HepG2 (cell line): ENCODE measurements around the gene ORM1. TPM values are rescaled to one million over a fixed set of nuclear protein-coding genes. Genes with fewer than 3 reads are reported as not detected.

ENCODE experiments used
- ATAC-seq: fragments of 200-7000 bp; cut with Tn5 transposase; 3 replicates; pipeline ENCODE4 v1.9.1; 2020; ENCODE audit warnings: mild to moderate bottlenecking, moderate library complexity
- BruUV-seq: library from RNA; stranded (reverse); fragments of 400-500 nt; replicated peaks from 2 replicates; lab custom pipeline; 2021; lab: Mats Ljungman, UMichigan
- CTCF ChIA-PET: fragments of 300-600 bp; formaldehyde crosslinking; extraction: SDS; loops from one replicate; lab custom pipeline; 2021; ENCODE audit warnings: low total read pairs, inconsistent platforms, low intra/inter-chr PET ratio; lab: Yijun Ruan, JAX
- POLR2A ChIA-PET: fragments of 350-600 bp; sonication (Branson Sonifier 250); formaldehyde crosslinking; loops from one replicate; lab custom pipeline; 2020; ENCODE audit warnings: antibody characterized with exemption, inconsistent platforms; lab: Yijun Ruan, JAX
- DNase-seq: peaks from one replicate; pipeline ENCODE4 v3.0.0-alpha.2; 2015; ENCODE audit warnings: low spot score
- FAIRE-seq: peaks from 3 replicates; lab custom pipeline; 2011; peaks lifted over from hg19 to GRCh38; lab: Jason Lieb, UNC
- H2AFZ ChIP-seq: one replicate; pipeline ENCODE4 v1.6.1; 2011; ENCODE audit warnings: low read length, inconsistent platforms
- H3K27ac ChIP-seq: fragments of 300-600 bp; 3 replicates; pipeline ENCODE4 v1.8.0; 2011; ENCODE audit warnings: mixed run types, mild to moderate bottlenecking, mixed read lengths, low read length, inconsistent platforms; ENCODE audit not compliant: insufficient read depth; ENCODE audit errors: extremely low read length
- H3K27me3 ChIP-seq, 2 experiments: fragments of 200-600 bp in 1 of 2; 2 replicates in 1 of 2; 3 replicates in 1 of 2; pipeline versions ENCODE4 v1.6.0 to v1.8.0; 2011; ENCODE audit warnings: low read length in 2 of 2, mild to moderate bottlenecking in 2 of 2, moderate library complexity in 2 of 2, inconsistent platforms in 1 of 2; ENCODE audit not compliant: insufficient read depth in 2 of 2, control insufficient read depth in 1 of 2
- H3K36me3 ChIP-seq, 2 experiments: fragments of 200-600 bp in 1 of 2; replicated peaks in 1 of 2; 2 replicates in 1 of 2; 3 replicates in 1 of 2; pipeline versions ENCODE4 v1.5.1 to v1.8.0; 2011; ENCODE audit warnings: low read length in 2 of 2, inconsistent platforms in 1 of 2; ENCODE audit not compliant: insufficient read depth in 2 of 2, control insufficient read depth in 1 of 2
- H3K4me1 ChIP-seq: 2 replicates; pipeline ENCODE4 v1.5.1; 2012; ENCODE audit warnings: low read length, inconsistent platforms; ENCODE audit not compliant: insufficient read depth
- H3K4me2 ChIP-seq: 2 replicates; pipeline ENCODE4 v1.6.0; 2011; ENCODE audit warnings: low read depth, low read length, inconsistent platforms
- H3K4me3 ChIP-seq, 3 experiments: fragments of 200-600 bp in 1 of 3; sonication (generic), shearing (Covaris generic) in 1 of 3; replicated peaks in 1 of 3; 2 replicates each; pipeline ENCODE4 v1.5.1; 2011 to 2016; ENCODE audit warnings: low read length in 3 of 3, inconsistent platforms in 2 of 3, low read depth in 2 of 3, mild to moderate bottlenecking in 2 of 3, control low read depth in 1 of 3, mixed read lengths in 1 of 3; ENCODE audit not compliant: insufficient read depth in 1 of 3
- H3K79me2 ChIP-seq: one replicate; pipeline ENCODE4 v1.6.1; 2011; ENCODE audit warnings: low read length, inconsistent platforms; ENCODE audit not compliant: insufficient read depth
- H3K9ac ChIP-seq: 2 replicates; pipeline ENCODE4 v1.6.0; 2011; ENCODE audit warnings: mild to moderate bottlenecking, low read depth, low read length, inconsistent platforms; ENCODE audit not compliant: insufficient read depth
- H3K9me3 ChIP-seq: 2 replicates; pipeline ENCODE4 v1.5.1; 2012; ENCODE audit warnings: mild to moderate bottlenecking, low read length
- H4K20me1 ChIP-seq: 2 replicates; pipeline ENCODE4 v1.6.0; 2011; ENCODE audit warnings: inconsistent platforms, mild to moderate bottlenecking, low read length, moderate library complexity; ENCODE audit not compliant: insufficient read depth
- AGO2 ChIP-seq: fragments of 200-400 bp; formaldehyde crosslinking; optimal IDR thresholded peaks from 2 replicates; pipeline ENCODE3; 2017; ENCODE audit warnings: mild to moderate bottlenecking, low read depth, low read length, moderate library complexity
- KAT7 ChIP-seq: IDR thresholded peaks from 2 replicates; pipeline ENCODE4 v1.6.1; 2018; ENCODE audit warnings: borderline replicate concordance, missing compliant biosample characterization
- LCORL ChIP-seq, 2 experiments: fragments of 450-650 bp in 1 of 2; sonication (generic) in 1 of 2; formaldehyde crosslinking in 1 of 2; IDR thresholded peaks; 2 replicates each; pipeline versions ENCODE4 v1.5.0 to v1.6.1; 2017 to 2020; ENCODE audit warnings: antibody characterized with exemption in 1 of 2, missing genetic modification reagents in 1 of 2
- POLR2G ChIP-seq: fragments of 200-400 bp; formaldehyde crosslinking; IDR thresholded peaks from 2 replicates; pipeline ENCODE4 v1.6.1; 2018; ENCODE audit warnings: mild to moderate bottlenecking, low read depth, low read length, moderate library complexity
- ZNF225 ChIP-seq: sonication (generic); formaldehyde crosslinking; IDR thresholded peaks from 2 replicates; pipeline ENCODE4 v1.4.0; 2020; ENCODE audit warnings: mild to moderate bottlenecking, missing genetic modification reagents
- ZNF629 ChIP-seq: sonication (generic); formaldehyde crosslinking; conservative IDR thresholded peaks from 2 replicates; pipeline ENCODE4 v1.5.0; 2020; ENCODE audit warnings: missing genetic modification reagents
- WGBS: methylation state at CpG from one replicate; pipeline ENCODE4 v1.1.6; 2017; ENCODE audit warnings: low lambda C conversion rate; 5-methylcytosine and 5-hydroxymethylcytosine counted together
- in situ Hi-C: cut with HindIII; loops from 2 replicates; pipeline ENCODE4 v1.10.0; 2017; ENCODE audit warnings: low pct_unique_long_range_greater_than_20kb; ENCODE audit not compliant: extremely low pct_ligation_motif_present
- intact Hi-C: fragments of 100-400 bp; cut with micrococcal nuclease; formaldehyde crosslinking; loops from one replicate; pipeline ENCODE4 v1.10.0; 2022; ENCODE audit not compliant: unreplicated experiment
- polyA plus RNA-seq, 8 experiments: library from polyadenylated mRNA; depleted of rRNA in 3 of 8; stranded (reverse) in 7 of 8; unstranded in 1 of 8; fragments of >200 nt; fragmentation: Illumina TruSeq in 4 of 8; extraction: Trizol in 4 of 8; gene quantifications; 2 replicates each; pipeline versions ENCODE4 v1.2.1 to v1.2.3, GENCODE V29; 2011 to 2016; ENCODE audit warnings: low read depth in 4 of 8, missing spikeins in 1 of 8, mixed read lengths in 1 of 8; ENCODE audit not compliant: insufficient read depth in 1 of 8
- total RNA-seq, 5 experiments: library from RNA; depleted of rRNA; stranded (reverse); fragments of >200 nt; fragmentation: Illumina TruSeq; extraction: Trizol; gene quantifications; 2 replicates each; pipeline ENCODE4 v1.2.3, GENCODE V29; 2016; ENCODE audit warnings: low read depth in 1 of 5

ORM1 gene
- total and polyA plus RNA-seq, 2 of the 13 experiments (the other 11 are each of a cell fraction or from before 2014, with no cell fraction given), result 699 to 1,180 TPM

DNA sequence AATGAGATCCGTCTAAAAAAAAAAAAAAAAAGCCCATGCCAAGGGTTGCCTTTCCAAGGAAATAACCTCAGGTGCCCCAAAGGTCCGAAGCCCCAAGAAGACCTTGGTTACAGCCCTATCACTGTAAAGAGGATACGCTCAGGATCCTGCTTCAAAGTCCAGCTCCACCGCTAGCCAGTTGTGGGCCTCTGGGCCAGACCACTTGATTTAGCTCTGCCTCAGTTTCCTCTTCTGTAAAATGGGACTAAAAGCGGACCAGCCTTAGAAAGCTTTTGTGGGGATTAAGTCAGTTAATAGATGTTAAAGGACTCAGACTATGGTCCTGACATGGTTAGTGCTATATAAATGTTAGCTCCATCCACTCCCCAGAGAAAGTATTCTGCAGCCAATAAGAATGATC, 48.7 kb upstream of the ORM1 start:
- Histone ChIP-seq H3K27ac (no peak overlapping the region), H3K9me3 (no peaks in the 10 kb centered on the region), H3K79me2 (no peaks in the 10 kb centered on the region), H3K27me3 (no peaks in the 10 kb centered on the region), H3K4me2 (no peak overlapping the region), H4K20me1 (no peaks in the 10 kb centered on the region), H2AFZ (no peak overlapping the region), H3K4me3 (no peak overlapping the region), H3K9ac (no peak overlapping the region), H3K4me1 (peaks cover 17% of the 10 kb centered on the region), H3K36me3 (peaks cover 29 to 82% of the 10 kb centered on the region in 2 experiments)
- no TSS peak for BruUV-seq
- CTCF ChIA-PET, result no interaction called here
- 100% methylated on average over 5 of the region's 5 CpGs for WGBS
- DNase-seq (no peak), ATAC-seq (no peak), FAIRE-seq (no peak)
- in situ Hi-C loops, result no loop called here
- POLR2A ChIA-PET, result no interaction called here
- no peak for TF ChIP-seq ZNF225
- peak; percentile 71 for TF ChIP-seq ZNF629
- TF ChIP-seq POLR2G, result peak; percentile 27; the same call in 1 of the 2 replicates
- intact Hi-C loops, result no loop called here

DNA sequence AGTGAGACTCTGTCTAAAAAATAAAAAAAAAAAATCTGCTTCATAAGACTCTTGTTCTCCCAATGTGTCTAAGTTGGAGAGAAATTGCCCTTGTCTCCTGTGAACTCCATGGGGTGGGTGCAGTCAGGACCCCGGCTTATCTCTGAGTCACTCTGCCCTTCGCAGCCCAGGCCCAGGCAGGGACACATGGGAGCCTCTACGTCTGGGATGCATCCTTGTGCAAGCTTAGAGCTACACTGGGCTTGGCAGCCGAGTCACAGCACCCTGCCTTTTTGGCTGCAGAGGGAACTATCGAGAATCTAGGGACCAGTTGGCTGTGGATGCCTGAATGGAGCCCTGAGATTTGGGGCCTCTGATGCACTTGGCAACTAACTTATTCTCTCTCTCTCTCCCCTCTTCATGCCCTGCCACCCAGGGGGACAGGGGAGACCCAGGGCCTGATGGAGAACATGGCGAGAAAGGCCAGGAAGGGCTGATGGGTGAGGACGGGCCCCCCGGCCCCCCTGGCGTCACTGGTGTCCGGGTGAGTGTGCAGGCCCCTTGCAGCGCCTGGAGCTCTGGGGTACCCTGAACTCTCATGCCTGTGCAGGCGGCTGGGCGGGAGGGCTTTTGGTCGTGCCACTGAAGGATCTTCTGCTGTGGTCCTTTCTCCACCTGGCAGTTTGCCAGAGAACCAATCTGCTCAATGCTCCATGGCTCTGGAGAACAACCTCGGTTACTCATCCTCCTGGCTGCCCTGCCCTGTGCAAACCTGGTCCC, 47.5 kb upstream of the ORM1 start:
- no peak overlapping the region for H3K4me3 ChIP-seq
- TF ChIP-seq LCORL (IDR thresholded peaks at IDR 0.05), result peak; percentile 77
- TF ChIP-seq LCORL (CRISPR knock-in tag; IDR thresholded peaks at IDR 0.05), result no peak
- TF ChIP-seq AGO2, result peak; percentile 92
- no peak for TF ChIP-seq KAT7 (CRISPR knock-in tag)
- in situ Hi-C loops, result no loop called here
- ATAC-seq (no peak), DNase-seq (no peak), FAIRE-seq (no peak)
- H2AFZ ChIP-seq, result no peak overlapping the region
- 92% methylated on average over 12 of the region's 15 CpGs for WGBS
- peaks cover 24 to 72% of the 10 kb centered on the region in 2 experiments for H3K36me3 ChIP-seq
- H3K79me2 ChIP-seq, result no peaks in the 10 kb centered on the region
- no TSS peak for BruUV-seq
- no peaks in the 10 kb centered on the region for H4K20me1 ChIP-seq
- intact Hi-C loops, result no loop called here
- no peak overlapping the region for H3K9ac ChIP-seq
- POLR2A ChIA-PET, result no interaction called here
- CTCF ChIA-PET, result no interaction called here
- no peak overlapping the region for H3K27ac ChIP-seq
- no peaks in the 10 kb centered on the region for H3K9me3 ChIP-seq
- H3K4me1 ChIP-seq, result peaks cover 15% of the 10 kb centered on the region
- no peaks in the 10 kb centered on the region for H3K27me3 ChIP-seq
- H3K4me2 ChIP-seq, result no peak overlapping the region
